ENCODE measurements around the gene GNA12.

GNA12 gene

GRCh38 chr7:2811476-2812113 is 32.5 kb downstream of the GNA12 start:
- Histone ChIP-seq H3K27me3 (ENCODE audit: insufficient read depth, poor library complexity, severe bottlenecking) (no peaks in the 10 kb centered on the region), H3K27ac (ENCODE audit: poor library complexity, severe bottlenecking) (peak overlapping the region; percentile 8), H3K36me3 (ENCODE audit: low read depth) (peaks cover 7% of the 10 kb centered on the region), H3K4me3 (ENCODE audit: severe bottlenecking) (no peak overlapping the region), H3K9me3 (ENCODE audit: severe bottlenecking) (no peaks in the 10 kb centered on the region), H3K4me1 (ENCODE audit: insufficient read depth, poor library complexity, severe bottlenecking) (peaks cover 40% of the 10 kb centered on the region)
- DNase-seq (ENCODE audit: low spot score) (no peak), ATAC-seq (ENCODE audit: low read depth) (peak; percentile 54)
- no peak for TF ChIP-seq CTCF (IDR thresholded peaks at IDR 0.05; ENCODE audit: poor library complexity, severe bottlenecking)

GRCh38 chr7:2810682-2811415 is 33.3 kb downstream of the GNA12 start:
- Histone ChIP-seq H3K27me3 (ENCODE audit: insufficient read depth, poor library complexity, severe bottlenecking) (no peaks in the 10 kb centered on the region), H3K4me3 (ENCODE audit: severe bottlenecking) (no peak overlapping the region), H3K27ac (ENCODE audit: poor library complexity, severe bottlenecking) (peak overlapping the region; percentile 8), H3K9me3 (ENCODE audit: severe bottlenecking) (no peaks in the 10 kb centered on the region), H3K36me3 (ENCODE audit: low read depth) (peaks cover 7% of the 10 kb centered on the region), H3K4me1 (ENCODE audit: insufficient read depth, poor library complexity, severe bottlenecking) (peaks cover 40% of the 10 kb centered on the region)
- DNase-seq (ENCODE audit: low spot score) (no peak), ATAC-seq (ENCODE audit: low read depth) (no peak; the same call in 2 of the 3 replicates)
- TF ChIP-seq CTCF (IDR thresholded peaks at IDR 0.05; ENCODE audit: poor library complexity, severe bottlenecking), result no peak

GRCh38 chr7:2809903-2810625 is 34.0 kb downstream of the GNA12 start:
- no peak for TF ChIP-seq CTCF (IDR thresholded peaks at IDR 0.05; ENCODE audit: poor library complexity, severe bottlenecking)
- ATAC-seq (ENCODE audit: low read depth) (peak; percentile 69; the same call in 2 of the 3 replicates), DNase-seq (ENCODE audit: low spot score) (no peak)
- Histone ChIP-seq H3K36me3 (ENCODE audit: low read depth) (peaks cover 7% of the 10 kb centered on the region), H3K27me3 (ENCODE audit: insufficient read depth, poor library complexity, severe bottlenecking) (no peaks in the 10 kb centered on the region), H3K9me3 (ENCODE audit: severe bottlenecking) (no peaks in the 10 kb centered on the region), H3K4me3 (ENCODE audit: severe bottlenecking) (no peak overlapping the region), H3K4me1 (ENCODE audit: insufficient read depth, poor library complexity, severe bottlenecking) (peaks cover 40% of the 10 kb centered on the region), H3K27ac (ENCODE audit: poor library complexity, severe bottlenecking) (peak overlapping the region; percentile 8)

GRCh38 chr7:2808891-2809665 is 35.0 kb downstream of the GNA12 start:
- DNase-seq (ENCODE audit: low spot score), result no peak
- H3K27ac ChIP-seq (ENCODE audit: poor library complexity, severe bottlenecking), result no peak overlapping the region
- H3K4me1 ChIP-seq (ENCODE audit: insufficient read depth, poor library complexity, severe bottlenecking), result peaks cover 45% of the 10 kb centered on the region
- H3K27me3 ChIP-seq (ENCODE audit: insufficient read depth, poor library complexity, severe bottlenecking), result no peaks in the 10 kb centered on the region
- no peak for ATAC-seq (ENCODE audit: low read depth)
- H3K9me3 ChIP-seq (ENCODE audit: severe bottlenecking), result no peaks in the 10 kb centered on the region
- H3K36me3 ChIP-seq (ENCODE audit: low read depth), result peaks cover 7% of the 10 kb centered on the region
- TF ChIP-seq CTCF (IDR thresholded peaks at IDR 0.05; ENCODE audit: poor library complexity, severe bottlenecking), result no peak
- H3K4me3 ChIP-seq (ENCODE audit: severe bottlenecking), result no peak overlapping the region

Measured in RWPE2 (cell line).